Fibroblast of skin of abdomen (primary cell): Measurements from ENCODE around the gene ADRM1.

Source experiments
- DNase-seq: peaks from one replicate; pipeline ENCODE4 v3.0.0-alpha.2; 2013

Gene ADRM1

GRCh38 chr20:62298577-62299249 is 4.1 kb upstream of the ADRM1 start:
- DNase-seq: no peak

GRCh38 chr20:62299666-62300236 is 3.0 kb upstream of the ADRM1 start:
- DNase-seq: no peak

GRCh38 chr20:62300319-62300718 is 2.5 kb upstream of the ADRM1 start:
- no peak for DNase-seq

GRCh38 chr20:62301111-62301668 is 1.6 kb upstream of the ADRM1 start:
- DNase-seq: no peak

GRCh38 chr20:62301773-62302340 is 940 bp upstream of the ADRM1 start:
- DNase-seq: peak; percentile 91

- DNase-seq: no peak
Measured at GRCh38 chr20:62303062-62303339, 204 bp downstream of the ADRM1 start.

- no peak for DNase-seq
Measured at GRCh38 chr20:62303340-62304226, 786 bp downstream of the ADRM1 start.

GRCh38 chr20:62304331-62305148 is 1.7 kb downstream of the ADRM1 start:
- DNase-seq: no peak

GRCh38 chr20:62305149-62305764 is 2.5 kb downstream of the ADRM1 start:
- no peak for DNase-seq

- no peak for DNase-seq
Measured at GRCh38 chr20:62305765-62306413, 3.1 kb downstream of the ADRM1 start.

GRCh38 chr20:62306414-62307187 is 3.8 kb downstream of the ADRM1 start:
- no peak for DNase-seq

- no peak for DNase-seq
Measured at GRCh38 chr20:62307226-62308101, 4.7 kb downstream of the ADRM1 start.

- no peak for DNase-seq
Measured at GRCh38 chr20:62308102-62308822, 5.5 kb downstream of the ADRM1 start.

GRCh38 chr20:62309198-62309944 is 6.6 kb downstream of the ADRM1 start:
- DNase-seq: no peak

- no peak for DNase-seq
Measured at GRCh38 chr20:62309947-62310756, 7.4 kb downstream of the ADRM1 start.

- DNase-seq: no peak
Measured at GRCh38 chr20:62310757-62311121, 7.9 kb downstream of the ADRM1 start.

- DNase-seq: no peak
Measured at GRCh38 chr20:62311150-62311549, 8.4 kb downstream of the ADRM1 start.
